HepG2 (cell line): ENCODE measurements around the gene ALDH3B1. TPM values are rescaled to one million over a fixed set of nuclear protein-coding genes. Genes with fewer than 3 reads are reported as not detected.

ENCODE experiments used
- CC2D1A ChIP-seq: sonication (generic); formaldehyde crosslinking; IDR thresholded peaks from 2 replicates; pipeline ENCODE4 v1.8.1; 2023; ENCODE audit warnings: mild to moderate bottlenecking, missing genetic modification reagents
- ELF3 ChIP-seq: IDR thresholded peaks from 2 replicates; pipeline ENCODE4 v1.6.1; 2016; ENCODE audit warnings: missing genetic modification reagents, missing compliant biosample characterization
- FOXP1 ChIP-seq, 2 experiments: fragments of 450-650 bp in 1 of 2; IDR thresholded peaks; 2 replicates each; pipeline ENCODE4 v1.6.1; 2017 to 2018; ENCODE audit warnings: antibody characterized with exemption in 1 of 2
- HNRNPH1 ChIP-seq: fragments of 200-400 bp; formaldehyde crosslinking; optimal IDR thresholded peaks from 2 replicates; pipeline ENCODE3; 2017; ENCODE audit warnings: mild to moderate bottlenecking, low read depth, low read length
- HNRNPUL1 ChIP-seq: fragments of 200-400 bp; formaldehyde crosslinking; IDR thresholded peaks from 2 replicates; pipeline ENCODE4 v1.6.1; 2017; ENCODE audit warnings: low read depth, mild to moderate bottlenecking, low read length, moderate library complexity
- KLF11 ChIP-seq: IDR thresholded peaks from 2 replicates; pipeline ENCODE4 v1.6.1; 2016; ENCODE audit warnings: missing compliant biosample characterization
- NCOA2 ChIP-seq: sonication (generic); formaldehyde crosslinking; IDR thresholded peaks from 2 replicates; pipeline ENCODE4 v1.8.0; 2022; ENCODE audit warnings: inconsistent platforms
- RBM39 ChIP-seq: fragments of 200-400 bp; formaldehyde crosslinking; IDR thresholded peaks from one replicate; pipeline ENCODE4 v1.6.1; 2018; ENCODE audit warnings: antibody characterized with exemption, mild to moderate bottlenecking, low read depth, low read length; ENCODE audit not compliant: poor library complexity, severe bottlenecking
- SETDB1 ChIP-seq: sonication (generic); formaldehyde crosslinking; IDR thresholded peaks from 2 replicates; pipeline ENCODE4 v1.5.1; 2020; ENCODE audit warnings: missing genetic modification reagents, mild to moderate bottlenecking, borderline replicate concordance
- SMC3 ChIP-seq: IDR thresholded peaks from 2 replicates; pipeline ENCODE4 v1.6.1; 2011; ENCODE audit warnings: low read length, improper control_type of control experiment
- ZKSCAN8 ChIP-seq: IDR thresholded peaks from 2 replicates; pipeline ENCODE4 v1.6.1; 2016; ENCODE audit warnings: borderline replicate concordance, missing genetic modification reagents, missing compliant biosample characterization
- ZNF251 ChIP-seq: sonication (generic); formaldehyde crosslinking; IDR thresholded peaks from 2 replicates; pipeline ENCODE4 v1.9.0; 2021; ENCODE audit warnings: mild to moderate bottlenecking, missing genetic modification reagents
- ZNF468 ChIP-seq: sonication (generic); formaldehyde crosslinking; IDR thresholded peaks from 2 replicates; pipeline ENCODE4 v1.8.0; 2022; ENCODE audit warnings: mild to moderate bottlenecking, moderate library complexity, missing genetic modification reagents
- ZNF605 ChIP-seq: sonication (generic); formaldehyde crosslinking; IDR thresholded peaks from 2 replicates; pipeline ENCODE4 v1.8.0; 2022; ENCODE audit warnings: mild to moderate bottlenecking, missing genetic modification reagents
- ZNF724P ChIP-seq: sonication (generic); formaldehyde crosslinking; IDR thresholded peaks from 2 replicates; pipeline ENCODE4 v1.8.0; 2022; ENCODE audit warnings: missing genetic modification reagents, borderline replicate concordance
- polyA plus RNA-seq, 8 experiments: library from polyadenylated mRNA; depleted of rRNA in 3 of 8; stranded (reverse) in 7 of 8; unstranded in 1 of 8; fragments of >200 nt; fragmentation: Illumina TruSeq in 4 of 8; extraction: Trizol in 4 of 8; gene quantifications; 2 replicates each; pipeline versions ENCODE4 v1.2.1 to v1.2.3, GENCODE V29; 2011 to 2016; ENCODE audit warnings: low read depth in 4 of 8, missing spikeins in 1 of 8, mixed read lengths in 1 of 8; ENCODE audit not compliant: insufficient read depth in 1 of 8
- total RNA-seq, 5 experiments: library from RNA; depleted of rRNA; stranded (reverse); fragments of >200 nt; fragmentation: Illumina TruSeq; extraction: Trizol; gene quantifications; 2 replicates each; pipeline ENCODE4 v1.2.3, GENCODE V29; 2016; ENCODE audit warnings: low read depth in 1 of 5
- TF ChIP-seq, protein P1 (sequence below): sonication (generic); formaldehyde crosslinking; IDR thresholded peaks from 2 replicates; pipeline ENCODE4 v1.5.0; 2020; ENCODE audit warnings: mild to moderate bottlenecking, low read depth, missing genetic modification reagents, borderline replicate concordance
- TF ChIP-seq, protein P2 (sequence below): sonication (generic); formaldehyde crosslinking; IDR thresholded peaks from 2 replicates; pipeline ENCODE4 v1.8.0; 2022; ENCODE audit warnings: missing genetic modification reagents, mild to moderate bottlenecking, inconsistent platforms, borderline replicate concordance
- TF ChIP-seq, protein P3 (sequence below): sonication (generic); formaldehyde crosslinking; IDR thresholded peaks from 2 replicates; pipeline ENCODE4 v1.8.0; 2022; ENCODE audit warnings: mild to moderate bottlenecking, missing genetic modification reagents, moderate library complexity
- TF ChIP-seq, protein P4 (sequence below): sonication (generic); formaldehyde crosslinking; IDR thresholded peaks from 2 replicates; pipeline ENCODE4 v1.4.0; 2020; ENCODE audit warnings: missing genetic modification reagents
- TF ChIP-seq, protein P5 (sequence below): sonication (generic); formaldehyde crosslinking; IDR thresholded peaks from 2 replicates; pipeline ENCODE4 v1.4.0; 2020; ENCODE audit warnings: missing genetic modification reagents, low read depth, mild to moderate bottlenecking, borderline replicate concordance
- TF ChIP-seq, protein P6 (sequence below): sonication (generic); formaldehyde crosslinking; IDR thresholded peaks from 2 replicates; pipeline ENCODE4 v1.8.0; 2022; ENCODE audit warnings: low read depth, missing genetic modification reagents
- TF ChIP-seq, protein P7 (sequence below): sonication (generic); formaldehyde crosslinking; IDR thresholded peaks from 2 replicates; pipeline ENCODE4 v1.8.1; 2023; ENCODE audit warnings: missing genetic modification reagents, mild to moderate bottlenecking, borderline replicate concordance

ALDH3B1 gene
- total and polyA plus RNA-seq, 2 of the 13 experiments (the other 11 are each of a cell fraction or from before 2014, with no cell fraction given): 4.0 to 6.7 TPM

DNA sequence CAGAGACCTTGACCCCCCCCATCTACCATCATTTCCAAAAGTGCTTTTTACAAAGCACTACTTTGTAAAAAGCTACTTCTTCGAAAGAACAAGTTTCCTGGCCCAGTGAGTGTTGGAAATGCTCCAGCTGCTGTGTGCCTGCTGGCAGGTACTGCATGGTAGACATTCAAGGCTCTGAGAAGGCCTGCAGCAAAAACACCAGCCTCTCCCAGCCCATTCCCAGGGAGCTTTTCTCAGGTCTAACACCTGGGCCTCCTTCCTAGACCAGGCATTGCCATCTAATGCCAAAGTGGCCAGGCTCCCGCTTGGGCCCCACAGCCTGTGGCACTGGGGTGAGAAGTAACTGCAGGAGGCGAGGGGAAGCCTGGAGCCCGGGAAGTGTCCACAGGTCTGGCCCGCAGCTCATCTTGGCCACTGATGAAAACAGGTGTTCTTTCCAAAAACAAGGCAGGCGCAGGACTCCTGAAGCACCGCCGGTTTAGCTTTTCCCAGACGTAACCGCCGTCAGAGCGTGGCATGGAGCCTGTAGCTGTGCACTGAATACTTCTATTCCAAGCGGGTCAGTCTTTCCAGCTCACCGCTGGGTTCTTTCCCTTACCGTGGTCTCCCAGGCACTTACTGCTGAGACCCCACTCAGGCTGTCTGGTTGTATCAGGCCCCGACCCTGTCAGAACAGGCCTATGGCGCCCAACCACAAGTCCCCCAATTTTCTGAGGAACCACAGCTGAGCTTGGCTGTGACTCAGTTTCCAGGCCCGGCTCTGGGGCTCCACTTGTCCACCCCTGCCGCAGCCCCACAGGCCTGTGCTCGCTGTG lies 27.5 kb downstream of the ALDH3B1 start (continued):
- TF ChIP-seq, protein P1, sequence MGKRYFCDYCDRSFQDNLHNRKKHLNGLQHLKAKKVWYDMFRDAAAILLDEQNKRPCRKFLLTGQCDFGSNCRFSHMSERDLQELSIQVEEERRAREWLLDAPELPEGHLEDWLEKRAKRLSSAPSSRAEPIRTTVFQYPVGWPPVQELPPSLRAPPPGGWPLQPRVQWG (CRISPR knock-in tag): no peak
- TF ChIP-seq CC2D1A (CRISPR knock-in tag): no peak
- TF ChIP-seq ELF3 (CRISPR knock-in tag): no peak
- TF ChIP-seq RBM39: no peak
- no peak for TF ChIP-seq ZNF605
- TF ChIP-seq ZKSCAN8: no peak
- no peak; the same call in 1 of the 2 replicates for TF ChIP-seq ZNF468 (CRISPR knock-in tag)
- no peak for TF ChIP-seq ZNF251 (CRISPR knock-in tag)
- no peak for TF ChIP-seq HNRNPUL1
- TF ChIP-seq NCOA2 (CRISPR knock-in tag): no peak
- TF ChIP-seq, protein P2, sequence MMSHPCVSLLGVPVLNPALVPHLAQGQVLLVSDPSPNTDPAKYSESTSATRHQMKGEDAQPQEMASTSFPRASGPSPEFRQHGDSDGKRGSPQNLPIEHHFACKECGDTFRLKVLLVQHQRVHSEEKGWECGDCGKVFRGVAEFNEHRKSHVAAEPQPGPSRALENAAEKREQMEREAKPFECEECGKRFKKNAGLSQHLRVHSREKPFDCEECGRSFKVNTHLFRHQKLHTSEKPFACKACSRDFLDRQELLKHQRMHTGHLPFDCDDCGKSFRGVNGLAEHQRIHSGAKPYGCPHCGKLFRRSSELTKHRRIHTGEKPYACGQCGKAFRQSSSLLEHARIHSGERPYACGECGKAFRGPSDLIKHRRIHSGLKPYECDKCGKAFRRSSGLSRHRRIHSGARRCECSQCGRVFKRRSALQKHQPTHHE: no peak
- no peak for TF ChIP-seq ZNF724P (CRISPR knock-in tag)
- TF ChIP-seq, protein P3, sequence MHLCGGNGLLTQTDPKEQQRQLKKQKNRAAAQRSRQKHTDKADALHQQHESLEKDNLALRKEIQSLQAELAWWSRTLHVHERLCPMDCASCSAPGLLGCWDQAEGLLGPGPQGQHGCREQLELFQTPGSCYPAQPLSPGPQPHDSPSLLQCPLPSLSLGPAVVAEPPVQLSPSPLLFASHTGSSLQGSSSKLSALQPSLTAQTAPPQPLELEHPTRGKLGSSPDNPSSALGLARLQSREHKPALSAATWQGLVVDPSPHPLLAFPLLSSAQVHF (CRISPR knock-in tag): no peak
- TF ChIP-seq HNRNPH1: no peak
- no peak for TF ChIP-seq SMC3
- TF ChIP-seq, protein P4, sequence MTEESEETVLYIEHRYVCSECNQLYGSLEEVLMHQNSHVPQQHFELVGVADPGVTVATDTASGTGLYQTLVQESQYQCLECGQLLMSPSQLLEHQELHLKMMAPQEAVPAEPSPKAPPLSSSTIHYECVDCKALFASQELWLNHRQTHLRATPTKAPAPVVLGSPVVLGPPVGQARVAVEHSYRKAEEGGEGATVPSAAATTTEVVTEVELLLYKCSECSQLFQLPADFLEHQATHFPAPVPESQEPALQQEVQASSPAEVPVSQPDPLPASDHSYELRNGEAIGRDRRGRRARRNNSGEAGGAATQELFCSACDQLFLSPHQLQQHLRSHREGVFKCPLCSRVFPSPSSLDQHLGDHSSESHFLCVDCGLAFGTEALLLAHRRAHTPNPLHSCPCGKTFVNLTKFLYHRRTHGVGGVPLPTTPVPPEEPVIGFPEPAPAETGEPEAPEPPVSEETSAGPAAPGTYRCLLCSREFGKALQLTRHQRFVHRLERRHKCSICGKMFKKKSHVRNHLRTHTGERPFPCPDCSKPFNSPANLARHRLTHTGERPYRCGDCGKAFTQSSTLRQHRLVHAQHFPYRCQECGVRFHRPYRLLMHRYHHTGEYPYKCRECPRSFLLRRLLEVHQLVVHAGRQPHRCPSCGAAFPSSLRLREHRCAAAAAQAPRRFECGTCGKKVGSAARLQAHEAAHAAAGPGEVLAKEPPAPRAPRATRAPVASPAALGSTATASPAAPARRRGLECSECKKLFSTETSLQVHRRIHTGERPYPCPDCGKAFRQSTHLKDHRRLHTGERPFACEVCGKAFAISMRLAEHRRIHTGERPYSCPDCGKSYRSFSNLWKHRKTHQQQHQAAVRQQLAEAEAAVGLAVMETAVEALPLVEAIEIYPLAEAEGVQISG (CRISPR knock-in tag): no peak
- TF ChIP-seq, protein P5, sequence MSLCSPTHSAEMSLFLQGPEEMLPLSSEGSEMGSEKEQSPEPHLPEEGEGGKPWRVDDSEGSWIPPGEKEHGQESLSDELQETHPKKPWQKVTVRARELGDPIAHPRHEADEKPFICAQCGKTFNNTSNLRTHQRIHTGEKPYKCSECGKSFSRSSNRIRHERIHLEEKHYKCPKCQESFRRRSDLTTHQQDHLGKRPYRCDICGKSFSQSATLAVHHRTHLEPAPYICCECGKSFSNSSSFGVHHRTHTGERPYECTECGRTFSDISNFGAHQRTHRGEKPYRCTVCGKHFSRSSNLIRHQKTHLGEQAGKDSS: no peak
- no peak for TF ChIP-seq FOXP1 (IDR thresholded peaks at IDR 0.05)
- no peak for TF ChIP-seq FOXP1 (CRISPR knock-in tag; IDR thresholded peaks at IDR 0.05)
- no peak for TF ChIP-seq SETDB1 (CRISPR knock-in tag)
- no peak for TF ChIP-seq KLF11 (CRISPR knock-in tag)
- TF ChIP-seq, protein P6, sequence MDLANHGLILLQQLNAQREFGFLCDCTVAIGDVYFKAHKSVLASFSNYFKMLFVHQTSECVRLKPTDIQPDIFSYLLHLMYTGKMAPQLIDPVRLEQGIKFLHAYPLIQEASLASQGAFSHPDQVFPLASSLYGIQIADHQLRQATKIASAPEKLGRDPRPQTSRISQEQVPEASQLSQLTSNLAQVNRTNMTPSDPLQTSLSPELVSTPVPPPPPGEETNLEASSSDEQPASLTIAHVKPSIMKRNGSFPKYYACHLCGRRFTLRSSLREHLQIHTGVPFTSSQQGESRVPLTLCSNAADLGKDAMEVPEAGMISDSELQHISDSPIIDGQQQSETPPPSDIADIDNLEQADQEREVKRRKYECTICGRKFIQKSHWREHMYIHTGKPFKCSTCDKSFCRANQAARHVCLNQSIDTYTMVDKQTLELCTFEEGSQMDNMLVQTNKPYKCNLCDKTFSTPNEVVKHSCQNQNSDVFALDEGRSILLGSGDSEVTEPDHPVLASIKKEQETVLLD: no peak
- TF ChIP-seq, protein P7, sequence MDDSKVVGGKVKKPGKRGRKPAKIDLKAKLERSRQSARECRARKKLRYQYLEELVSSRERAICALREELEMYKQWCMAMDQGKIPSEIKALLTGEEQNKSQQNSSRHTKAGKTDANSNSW (CRISPR knock-in tag): no peak
